Measurements from ENCODE around the gene TESK1. TPM values are rescaled to one million over a fixed set of nuclear protein-coding genes. Genes with fewer than 3 reads are reported as not detected.

TESK1 gene
- total RNA-seq, 1 donor: 7.7 TPM

DNA sequence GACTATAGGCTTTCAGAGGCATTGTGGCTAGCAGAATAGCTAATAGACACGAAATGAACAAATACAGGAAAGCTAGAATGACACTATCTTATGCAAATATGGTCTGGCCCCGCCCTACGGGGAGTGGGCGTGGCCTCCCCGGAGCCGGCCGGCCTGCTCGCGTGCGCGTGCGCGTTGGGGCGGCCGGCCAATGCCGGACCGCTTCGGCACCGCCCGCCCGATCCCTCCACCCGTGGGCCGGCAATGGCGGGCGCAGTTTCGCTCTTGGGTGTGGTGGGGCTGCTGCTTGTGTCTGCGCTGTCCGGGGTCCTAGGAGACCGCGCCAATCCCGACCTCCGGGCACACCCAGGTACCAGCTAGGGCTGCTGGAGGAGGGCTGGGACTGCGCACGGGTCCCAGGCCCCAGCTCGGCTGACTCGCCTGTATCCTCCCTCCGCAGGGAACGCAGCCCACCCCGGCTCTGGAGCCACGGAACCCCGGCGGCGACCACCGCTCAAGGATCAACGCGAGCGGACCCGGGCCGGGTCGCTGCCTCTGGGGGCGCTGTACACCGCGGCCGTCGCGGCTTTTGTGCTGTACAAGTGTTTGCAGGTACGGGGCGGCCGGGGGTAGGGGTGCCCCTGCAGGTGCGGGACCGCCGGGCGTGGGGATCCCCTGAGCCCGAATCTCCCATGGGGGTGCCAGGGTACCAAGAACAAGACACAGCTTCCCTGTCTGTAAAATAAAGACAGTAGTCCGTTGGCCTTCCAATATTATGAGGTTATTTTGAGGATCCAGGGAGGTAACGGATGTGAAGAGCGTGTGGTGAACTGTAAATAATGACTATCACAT lies 53.3 kb downstream of the TESK1 start, which contains the start of gene CCDC107:
CCDC107 (plus strand) TSS at position 156 of the 831 bp plus-strand sequence; CDS start at position 244, 88 bp downstream.
- H3K4me3 ChIP-seq (ENCODE audit: low read length): peak within 1 kb of the TSS; percentile 87
- H3K27me3 ChIP-seq (ENCODE audit: insufficient read depth, low read length): no peaks in the 10 kb centered on the region
- H3K9me3 ChIP-seq (ENCODE audit: low read depth, low read length): no peaks in the 10 kb centered on the region
- peaks cover 64% of the 10 kb centered on the region for H3K4me1 ChIP-seq (ENCODE audit: insufficient read depth, low read length)

DNA sequence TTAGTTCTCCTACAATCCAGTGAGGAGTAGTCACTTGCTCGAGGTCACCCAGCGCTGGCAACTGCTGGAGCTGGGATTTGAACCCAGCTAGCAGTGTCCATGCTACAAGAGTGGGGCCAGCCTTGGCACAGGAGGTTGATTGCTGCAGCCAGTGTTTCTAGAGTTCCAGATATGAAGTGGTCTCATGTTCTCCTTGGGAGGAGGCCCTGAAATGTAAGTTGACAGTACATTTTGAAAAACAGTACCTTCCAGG lies 53.8 kb downstream of the TESK1 start:
- peaks cover 70% of the 10 kb centered on the region for H3K4me1 ChIP-seq (ENCODE audit: insufficient read depth, low read length)

DNA sequence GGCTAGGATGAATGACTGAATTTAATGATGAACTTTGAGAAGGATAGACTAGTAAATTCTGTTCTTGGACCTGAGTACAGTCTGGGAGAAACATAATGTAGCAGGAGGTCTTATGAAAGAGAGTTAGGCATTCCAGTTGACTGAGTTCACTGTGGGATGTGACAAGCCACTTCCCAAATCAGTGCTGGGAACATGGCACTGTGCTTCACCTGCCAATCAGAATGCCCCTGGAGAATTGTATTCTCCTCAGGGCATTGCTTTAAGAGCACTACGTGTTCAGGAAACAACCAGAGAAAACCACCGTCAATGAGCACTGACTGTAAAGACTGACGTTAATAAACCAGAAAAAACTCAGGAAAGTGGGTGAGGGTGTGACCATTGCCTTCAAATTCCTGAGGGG lies 54.3 kb downstream of the TESK1 start:
- no peaks in the 10 kb centered on the region for H3K27me3 ChIP-seq (ENCODE audit: insufficient read depth, low read length)
- H3K4me1 ChIP-seq (ENCODE audit: insufficient read depth, low read length): peaks cover 74% of the 10 kb centered on the region
- peak overlapping the region; percentile 87 for H3K4me3 ChIP-seq (ENCODE audit: low read length)
- no peaks in the 10 kb centered on the region for H3K9me3 ChIP-seq (ENCODE audit: low read depth, low read length)

More for the DNA sequence above, 53.8 kb downstream of the TESK1 start:
- Histone ChIP-seq H3K9me3 (ENCODE audit: low read depth, low read length) (no peaks in the 10 kb centered on the region), H3K4me3 (ENCODE audit: low read length) (peak overlapping the region; percentile 87), H3K27me3 (ENCODE audit: insufficient read depth, low read length) (no peaks in the 10 kb centered on the region)

Other genes starting within 250 kb of the TESK1 start
- 7.3 TPM for gene RUSC2, start 115.2 kb upstream of the TESK1 start, total RNA-seq
- 4.9 TPM for gene CD72, start 13.2 kb downstream of the TESK1 start, total RNA-seq
- gene SIT1, start 45.7 kb downstream of the TESK1 start, total RNA-seq: 9.6 TPM
- gene RMRP, start 52.8 kb downstream of the TESK1 start, total RNA-seq: 37,843 TPM
- gene CCDC107, start 53.0 kb downstream of the TESK1 start, total RNA-seq: 6.9 TPM
- gene ARHGEF39, start 59.9 kb downstream of the TESK1 start, total RNA-seq: 0.10 TPM
- not detected for gene CA9, start 68.7 kb downstream of the TESK1 start, total RNA-seq
- gene TPM2, start 84.7 kb downstream of the TESK1 start, total RNA-seq: 7.3 TPM
- gene TLN1, start 126.9 kb downstream of the TESK1 start, total RNA-seq: 195 TPM
- 15.7 TPM for gene CREB3, start 127.4 kb downstream of the TESK1 start, total RNA-seq
- gene GBA2, start 144.0 kb downstream of the TESK1 start, total RNA-seq: 13.4 TPM
- gene RGP1, start 144.0 kb downstream of the TESK1 start, total RNA-seq: 6.6 TPM
- gene MSMP, start 149.0 kb downstream of the TESK1 start, total RNA-seq: not detected
- 1.2 TPM for gene NPR2, start 186.3 kb downstream of the TESK1 start, total RNA-seq
- 0.42 TPM for gene SPAG8, start 207.0 kb downstream of the TESK1 start, total RNA-seq
- gene HINT2, start 209.8 kb downstream of the TESK1 start, total RNA-seq: 10.7 TPM
- gene FAM221B, start 223.5 kb downstream of the TESK1 start, total RNA-seq: not detected
- 2.0 TPM for gene TMEM8B, start 224.0 kb downstream of the TESK1 start, total RNA-seq